Colon (tissue), 2 donors: ENCODE data around the gene OCA2.

Source experiments
- FAIRE-seq: peaks from 2 replicates; lab custom pipeline; 2012; peaks lifted over from hg19 to GRCh38; lab: Jason Lieb, UNC
- donor health status: control.
- donor health status: control.

The OCA2 gene

DNA sequence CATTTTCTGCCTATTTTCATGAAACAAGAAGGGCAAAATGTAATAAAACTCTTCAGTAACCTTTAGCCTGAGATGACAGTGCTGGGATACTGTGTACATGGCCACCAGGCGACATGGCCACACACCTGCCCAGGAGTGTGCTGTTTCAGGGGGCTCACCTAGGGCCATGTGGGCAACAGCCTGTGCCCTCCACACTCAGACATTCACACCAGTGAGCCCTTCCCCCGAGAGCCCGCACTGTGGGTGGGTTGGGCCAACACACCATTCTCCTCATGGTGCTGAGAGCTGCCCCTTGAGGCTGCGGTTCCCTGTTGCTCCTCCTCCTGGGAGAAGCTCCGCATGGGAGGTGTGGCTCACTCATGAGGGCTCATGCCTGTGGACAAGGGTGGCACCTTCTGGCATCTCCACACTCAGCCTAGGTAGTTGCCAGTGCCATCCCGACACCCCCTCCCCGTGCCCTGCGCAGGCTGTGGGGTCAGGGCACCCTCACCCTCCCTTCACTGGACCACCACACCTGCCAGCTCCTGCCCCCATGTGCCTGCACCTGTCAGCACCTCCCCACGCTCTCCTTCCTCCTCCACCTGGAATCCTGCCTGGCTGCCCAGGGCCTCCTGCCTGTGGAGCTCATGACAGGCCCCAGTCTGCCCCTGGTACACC, 19.7 kb downstream of the OCA2 start:
- no peak for FAIRE-seq

- FAIRE-seq = no peak
Measured at GRCh38 chr15:28078191-28078719, 20.9 kb downstream of the OCA2 start.

- no peak for FAIRE-seq
Measured at GRCh38 chr15:28075573-28075972, 23.5 kb downstream of the OCA2 start.

GRCh38 chr15:28068930-28069329, 30.2 kb downstream of the OCA2 start:
- no peak for FAIRE-seq

- no peak for FAIRE-seq
Measured at GRCh38 chr15:28066231-28066630, 32.9 kb downstream of the OCA2 start.

- FAIRE-seq = no peak
Measured at GRCh38 chr15:28060005-28060404, 39.1 kb downstream of the OCA2 start.

DNA sequence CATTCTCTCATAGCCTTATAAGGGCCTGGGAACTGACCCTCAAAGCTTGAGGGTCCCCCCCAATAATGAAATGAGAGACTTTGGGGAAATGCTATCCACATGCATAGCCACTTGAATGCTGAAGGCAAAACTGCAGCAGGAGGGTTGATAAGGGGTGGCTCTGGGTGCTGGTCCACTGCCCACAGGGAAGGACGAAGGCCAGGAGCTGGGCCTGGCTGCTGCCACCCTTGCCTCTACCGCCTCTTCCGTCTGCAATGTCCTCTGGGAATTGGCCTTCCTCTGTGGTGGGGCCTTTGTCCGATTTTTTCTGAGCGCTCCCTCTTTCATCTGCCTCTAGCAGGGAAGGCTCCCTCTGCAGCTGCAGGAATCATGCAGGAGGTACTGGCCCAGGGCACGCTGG, 41.0 kb downstream of the OCA2 start:
- FAIRE-seq = no peak

DNA sequence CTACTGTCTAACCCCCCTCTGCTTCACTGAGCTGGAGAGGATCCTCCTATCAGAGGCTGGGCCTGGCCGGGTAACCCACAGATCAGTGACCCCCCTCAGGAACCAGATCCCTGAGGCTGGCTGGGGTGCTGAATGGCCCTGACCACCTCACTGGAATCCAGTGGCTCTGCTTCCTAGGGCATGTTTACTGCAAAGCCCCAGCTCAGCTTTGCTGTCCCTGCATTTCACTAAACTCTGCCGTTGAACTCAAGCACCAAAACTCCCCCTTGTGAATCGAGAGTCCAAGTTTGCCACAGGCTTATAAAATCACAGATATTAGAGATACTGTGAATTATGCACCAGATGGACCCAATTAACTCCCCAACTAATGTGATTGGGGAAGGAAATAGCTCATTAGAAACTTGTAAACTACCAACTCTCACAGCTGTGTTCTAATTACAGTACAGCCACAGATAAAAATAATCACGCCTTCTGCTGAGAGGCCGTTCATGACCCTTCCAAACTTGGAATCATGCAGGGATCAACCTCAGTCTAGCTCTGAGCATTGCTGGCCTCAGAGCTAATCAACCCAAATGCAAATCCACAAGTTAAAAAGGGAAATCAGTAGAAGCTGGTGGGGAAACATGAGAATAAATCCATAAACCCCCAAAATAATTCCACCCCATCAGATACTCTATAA, 47.0 kb downstream of the OCA2 start:
- FAIRE-seq = no peak

DNA sequence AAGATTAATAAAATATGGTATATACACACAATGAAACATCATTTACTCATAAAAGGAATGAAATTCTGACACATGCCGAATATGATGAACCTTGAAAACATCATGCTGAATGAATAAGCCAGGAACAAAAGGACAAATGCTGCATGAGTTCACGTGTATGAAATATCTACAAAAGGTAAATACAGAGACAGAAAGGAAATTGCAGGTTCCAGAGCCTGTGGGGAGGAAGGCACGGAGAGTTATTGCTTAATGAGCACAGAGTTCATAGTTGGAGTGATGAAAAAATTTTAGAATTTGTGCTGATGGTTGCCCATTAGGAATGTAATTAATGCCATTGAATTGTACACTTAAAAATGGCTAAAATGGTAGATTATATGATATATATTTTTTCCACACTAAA, 49.5 kb downstream of the OCA2 start:
- no peak for FAIRE-seq

GRCh38 chr15:28047277-28047676, 51.8 kb downstream of the OCA2 start:
- FAIRE-seq = no peak

- FAIRE-seq = no peak
Measured at GRCh38 chr15:28044121-28044672, 54.9 kb downstream of the OCA2 start.

GRCh38 chr15:28043691-28044091, 55.4 kb downstream of the OCA2 start:
- FAIRE-seq = no peak

DNA sequence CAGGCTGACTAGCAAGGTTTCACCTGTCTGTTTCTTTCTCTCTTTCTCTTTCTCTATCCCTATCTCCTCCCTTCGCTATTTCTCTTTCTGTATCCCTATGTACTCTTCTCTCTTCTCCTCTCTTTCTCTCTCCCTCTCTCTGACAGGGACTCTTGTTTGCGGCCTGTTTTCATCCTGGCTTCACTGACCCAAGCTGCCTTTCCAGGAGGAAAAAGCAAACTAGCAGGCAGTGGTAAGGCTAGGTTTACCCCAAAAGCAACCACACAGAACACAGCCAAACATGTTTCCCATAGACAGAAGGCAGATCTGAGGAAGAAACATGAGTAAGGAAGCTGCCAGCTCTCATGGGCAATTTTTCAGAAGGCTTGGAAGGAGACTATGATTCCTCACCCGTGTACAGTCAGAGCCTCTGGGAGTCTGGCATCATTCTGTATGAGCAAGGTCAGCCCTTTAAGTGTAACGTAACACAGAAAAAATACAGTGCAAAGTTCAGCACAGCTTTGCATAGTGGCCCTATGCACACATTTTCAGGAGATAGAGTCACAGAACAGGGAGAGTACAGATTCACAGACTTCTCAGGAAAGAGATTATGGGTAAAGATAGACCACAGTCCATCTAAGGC, 61.0 kb downstream of the OCA2 start:
- FAIRE-seq = no peak

- FAIRE-seq = no peak
Measured at GRCh38 chr15:28033443-28033842, 65.7 kb downstream of the OCA2 start.

DNA sequence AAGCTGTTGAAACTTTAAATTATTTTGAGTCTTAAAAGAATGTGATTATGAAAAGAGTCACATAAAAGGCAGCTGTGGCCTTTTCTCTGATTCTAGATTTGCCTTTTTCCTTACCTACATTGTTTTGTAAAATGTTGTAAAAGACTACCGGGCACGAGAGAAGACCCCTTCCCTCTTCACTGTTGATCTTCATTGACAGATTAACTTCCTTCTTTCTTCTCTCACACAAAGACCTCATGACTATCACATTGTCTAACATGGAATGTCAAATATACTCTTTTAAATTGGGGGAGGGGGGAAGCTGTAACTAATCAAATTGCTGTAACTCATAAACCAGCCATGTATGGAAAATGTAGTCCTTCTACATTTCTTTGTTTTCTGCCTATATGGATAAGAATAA, 68.3 kb downstream of the OCA2 start:
- no peak for FAIRE-seq

- no peak for FAIRE-seq
Measured at GRCh38 chr15:28027714-28028076, 71.4 kb downstream of the OCA2 start.

GRCh38 chr15:28026764-28027713, 72.1 kb downstream of the OCA2 start:
- no peak for FAIRE-seq

DNA sequence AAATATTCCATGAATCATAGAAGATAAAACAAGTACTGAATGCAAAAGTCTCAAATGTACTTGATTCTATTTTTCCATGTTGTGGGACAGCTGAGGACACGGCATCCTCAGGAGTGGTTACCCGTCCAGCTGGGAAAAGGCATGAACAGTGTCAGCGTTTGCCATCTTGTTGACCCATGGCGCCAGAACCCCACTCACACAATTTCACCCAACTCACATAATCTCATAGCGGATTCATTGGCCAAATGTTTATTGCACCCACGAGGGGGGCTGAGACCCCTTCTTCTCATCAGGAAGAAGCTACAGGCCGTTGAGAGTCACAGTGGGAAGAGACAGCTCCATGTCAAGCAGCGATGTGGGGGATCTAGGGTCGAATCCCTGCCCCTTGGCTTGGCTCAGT, 72.9 kb downstream of the OCA2 start:
- FAIRE-seq = no peak

DNA sequence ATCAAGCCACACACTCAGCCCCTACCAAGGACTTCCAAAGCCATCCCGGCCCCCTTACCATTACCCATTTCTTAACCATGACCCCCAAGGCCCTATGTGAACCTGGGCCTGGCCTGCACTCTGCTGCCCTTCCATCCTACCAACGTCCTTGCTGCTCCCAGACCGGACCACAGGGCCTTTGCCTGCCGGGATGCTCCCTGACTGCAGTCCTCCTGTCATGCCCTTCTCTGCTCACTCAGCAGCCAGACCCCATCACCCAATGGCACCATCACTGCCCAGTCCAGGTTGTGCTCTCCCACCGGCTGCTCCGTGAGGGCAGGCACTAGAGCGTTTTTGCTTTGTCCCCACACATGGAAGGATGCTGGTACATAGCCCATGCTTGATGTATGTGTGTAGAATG, 73.7 kb downstream of the OCA2 start:
- FAIRE-seq = no peak

GRCh38 chr15:28024889-28025250, 74.2 kb downstream of the OCA2 start:
- no peak for FAIRE-seq

DNA sequence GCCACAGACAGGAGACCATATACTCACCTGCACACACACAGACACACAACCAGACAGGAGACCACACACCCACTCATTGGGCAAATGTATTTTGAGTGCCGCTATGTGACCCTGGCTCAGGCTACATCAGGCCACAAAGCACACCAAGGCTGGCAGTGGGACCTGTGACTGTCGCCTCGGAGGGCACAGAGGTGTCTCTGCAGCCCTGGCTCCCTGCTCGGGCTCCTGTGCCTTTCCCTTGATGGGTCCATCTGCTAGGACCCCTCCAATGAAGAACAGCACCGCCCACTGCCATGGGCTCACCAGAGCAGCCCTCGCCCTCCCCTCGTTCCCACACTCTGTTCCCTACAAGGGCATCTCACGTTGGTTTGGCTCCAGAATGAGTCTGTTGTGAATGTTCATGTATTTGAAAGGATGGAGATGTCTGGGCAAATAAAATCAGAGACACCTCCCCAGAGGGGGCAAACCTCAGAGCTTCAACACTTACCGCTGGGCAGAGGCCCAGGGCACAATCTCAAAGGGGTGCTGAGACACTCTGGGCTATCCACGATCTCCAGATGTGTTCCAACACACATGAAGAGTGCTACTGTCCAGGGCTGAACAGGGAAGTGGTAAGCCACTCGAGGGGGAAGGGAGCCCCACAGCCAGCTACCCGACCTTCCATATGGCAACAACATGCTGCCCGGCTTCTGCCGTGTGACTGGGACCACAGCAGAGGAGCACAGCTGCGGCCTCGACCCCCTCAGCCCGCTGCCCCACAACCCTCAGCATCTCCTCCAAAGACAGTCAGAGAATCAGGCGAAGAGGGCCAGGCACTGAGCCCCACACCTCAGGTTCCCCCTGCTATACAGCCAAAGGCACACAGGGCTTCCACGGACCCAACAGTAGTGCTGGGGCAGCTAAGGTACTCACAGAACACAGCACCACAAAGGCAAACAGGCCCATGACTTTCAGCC, 74.9 kb downstream of the OCA2 start:
- no peak for FAIRE-seq
